Subcutaneous adipose tissue (tissue), 4 donors: ENCODE data around the gene PFKL. TPM values are rescaled to one million over a fixed set of nuclear protein-coding genes. Genes with fewer than 3 reads are reported as not detected.

Experiments
- total RNA-seq, 4 donors: library from RNA; depleted of rRNA; stranded (reverse); fragments of >200 nt; gene quantifications; one replicate each; pipeline ENCODE4 v1.1.0, GENCODE V29; 2016
- TF ChIP-seq, protein P1 (sequence below): fragments of 450-650 bp; IDR thresholded peaks from one replicate; pipeline ENCODE4 v1.5.1; 2016; ENCODE audit warnings: low read depth, mild to moderate bottlenecking, control low read depth, antibody characterized with exemption, moderate library complexity

The PFKL gene
- total RNA-seq, 4 donors from 2014 or later: 51.0 to 177 (median 77.3) TPM

DNA sequence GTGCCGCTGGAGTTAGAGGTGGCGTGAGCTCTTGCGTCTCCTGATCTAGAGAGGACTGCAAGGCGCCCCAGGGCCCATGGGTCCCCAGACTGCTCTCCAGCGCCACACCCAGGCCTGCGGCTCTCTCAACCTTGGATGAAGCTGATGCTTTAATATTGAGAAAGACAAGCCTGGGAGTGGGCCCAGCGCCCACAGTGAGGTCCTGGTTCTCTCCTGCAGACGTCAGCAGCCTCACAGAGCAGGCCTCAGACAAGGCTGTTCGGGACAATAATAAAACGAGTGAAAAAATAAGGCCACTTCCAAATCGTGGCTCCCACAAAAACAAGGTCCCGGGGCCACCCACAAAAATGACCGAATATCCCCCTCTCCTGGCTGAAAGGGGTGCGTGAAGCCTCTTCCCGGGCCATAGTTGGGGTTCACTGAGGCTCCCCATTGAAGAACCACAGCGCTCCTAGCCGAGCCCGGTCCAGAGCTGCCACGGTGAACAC lies 32.2 kb upstream of the PFKL start:
- TF ChIP-seq, protein P1, sequence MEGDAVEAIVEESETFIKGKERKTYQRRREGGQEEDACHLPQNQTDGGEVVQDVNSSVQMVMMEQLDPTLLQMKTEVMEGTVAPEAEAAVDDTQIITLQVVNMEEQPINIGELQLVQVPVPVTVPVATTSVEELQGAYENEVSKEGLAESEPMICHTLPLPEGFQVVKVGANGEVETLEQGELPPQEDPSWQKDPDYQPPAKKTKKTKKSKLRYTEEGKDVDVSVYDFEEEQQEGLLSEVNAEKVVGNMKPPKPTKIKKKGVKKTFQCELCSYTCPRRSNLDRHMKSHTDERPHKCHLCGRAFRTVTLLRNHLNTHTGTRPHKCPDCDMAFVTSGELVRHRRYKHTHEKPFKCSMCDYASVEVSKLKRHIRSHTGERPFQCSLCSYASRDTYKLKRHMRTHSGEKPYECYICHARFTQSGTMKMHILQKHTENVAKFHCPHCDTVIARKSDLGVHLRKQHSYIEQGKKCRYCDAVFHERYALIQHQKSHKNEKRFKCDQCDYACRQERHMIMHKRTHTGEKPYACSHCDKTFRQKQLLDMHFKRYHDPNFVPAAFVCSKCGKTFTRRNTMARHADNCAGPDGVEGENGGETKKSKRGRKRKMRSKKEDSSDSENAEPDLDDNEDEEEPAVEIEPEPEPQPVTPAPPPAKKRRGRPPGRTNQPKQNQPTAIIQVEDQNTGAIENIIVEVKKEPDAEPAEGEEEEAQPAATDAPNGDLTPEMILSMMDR: no peak

DNA sequence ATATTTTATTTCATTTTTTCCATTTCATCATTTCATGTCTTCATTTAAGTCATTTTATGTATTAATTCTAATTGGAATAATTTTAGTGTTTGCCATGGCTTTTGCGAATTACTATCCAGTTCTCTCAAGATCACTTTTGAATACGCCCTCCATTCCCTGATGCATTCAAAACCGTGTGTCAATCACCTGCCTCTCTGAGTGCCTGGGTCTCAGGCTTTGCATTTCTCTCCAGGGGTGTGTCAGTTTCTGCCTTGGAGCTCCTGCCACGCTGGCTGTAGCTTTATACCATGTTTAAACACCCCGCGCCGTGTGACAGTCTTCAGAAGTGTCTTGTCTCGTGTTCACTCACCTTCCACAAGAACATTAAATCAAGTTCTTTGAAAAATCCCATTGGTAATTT lies 30.8 kb upstream of the PFKL start:
- TF ChIP-seq, protein P1: no peak

DNA sequence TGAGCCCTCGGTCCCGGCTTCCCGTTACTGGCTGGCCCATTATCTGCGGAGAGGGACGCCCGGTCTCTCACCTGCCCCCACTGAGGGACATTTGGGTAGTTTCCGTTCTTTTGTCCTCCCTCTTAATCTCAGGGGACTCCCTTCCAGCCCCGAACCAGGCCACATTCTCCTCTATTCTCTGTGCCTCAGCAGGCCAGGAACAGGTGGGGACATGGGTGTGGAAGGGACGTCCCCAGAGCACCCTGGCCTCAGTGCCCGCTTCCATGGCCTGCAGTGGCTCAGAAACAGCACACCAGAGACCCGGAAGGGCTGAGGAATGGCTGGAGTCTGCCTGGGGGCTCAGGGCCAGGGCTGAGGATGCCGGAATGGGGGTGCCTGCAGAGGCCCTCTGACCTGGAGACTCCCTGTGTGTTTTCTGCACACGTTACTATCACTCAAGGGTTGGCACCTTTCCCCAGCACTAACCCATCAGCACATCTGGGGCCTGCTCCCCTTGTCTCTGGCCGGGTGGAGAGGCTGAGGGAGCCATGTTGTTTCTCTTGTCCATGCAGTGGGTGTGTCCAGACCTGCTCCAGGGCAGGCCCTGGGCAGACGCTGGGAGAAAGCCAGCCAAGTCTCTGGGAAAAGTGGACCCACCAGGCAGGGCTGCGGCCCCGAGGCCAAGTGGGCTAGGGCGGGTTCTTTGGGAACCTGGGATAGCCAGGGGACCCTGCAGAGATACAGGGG lies 28.1 kb upstream of the PFKL start:
- TF ChIP-seq, protein P1: no peak

DNA sequence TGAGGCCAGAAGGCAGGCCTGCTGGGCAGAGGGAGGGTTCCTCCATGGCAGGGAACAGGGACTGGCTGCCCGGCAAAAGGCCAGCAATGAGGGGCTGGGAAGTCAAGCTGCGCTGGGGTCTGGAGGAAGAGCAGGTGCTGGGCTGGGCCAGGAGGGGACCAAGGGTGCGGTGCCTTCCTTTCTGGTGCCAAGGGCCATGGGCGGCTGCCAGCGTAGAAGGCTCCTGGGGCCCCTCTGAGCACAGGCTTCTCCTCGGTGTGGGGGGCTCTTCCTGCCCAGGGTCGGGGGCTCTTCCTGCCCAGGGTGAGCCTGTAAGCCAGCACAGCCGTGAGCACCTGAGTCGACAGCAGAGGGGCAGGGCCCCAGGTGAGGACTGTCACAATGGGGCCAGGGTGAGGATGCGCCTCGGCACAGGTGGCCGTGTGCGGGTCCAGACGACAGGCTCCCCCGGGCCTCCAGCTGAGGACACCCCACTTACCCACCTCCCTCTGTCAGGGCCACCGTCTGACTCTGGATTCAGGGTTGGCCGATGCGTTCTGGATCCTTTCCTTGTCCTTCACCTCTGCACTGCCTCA lies 27.5 kb upstream of the PFKL start:
- TF ChIP-seq, protein P1: no peak

DNA sequence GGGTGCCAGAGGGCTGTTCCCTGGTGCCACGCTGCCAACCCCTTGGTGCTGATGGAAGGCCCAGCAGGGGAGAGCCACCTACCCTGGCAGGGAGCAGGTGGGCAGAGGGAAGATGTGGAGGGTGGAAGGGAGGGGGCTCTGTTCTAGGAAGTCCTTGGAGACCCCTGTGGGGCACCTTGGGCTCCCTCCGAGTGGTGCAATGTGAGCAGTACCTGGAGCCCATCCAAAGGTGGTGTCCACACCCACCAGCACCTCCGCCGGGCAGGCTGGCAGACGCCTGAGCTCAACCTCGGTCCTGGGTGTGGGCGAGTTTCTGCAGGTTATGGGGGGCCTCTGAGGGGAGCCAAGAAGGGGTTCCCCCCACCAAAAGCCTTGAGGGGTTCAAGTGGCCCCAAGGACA lies 26.8 kb upstream of the PFKL start:
- TF ChIP-seq, protein P1: no peak

DNA sequence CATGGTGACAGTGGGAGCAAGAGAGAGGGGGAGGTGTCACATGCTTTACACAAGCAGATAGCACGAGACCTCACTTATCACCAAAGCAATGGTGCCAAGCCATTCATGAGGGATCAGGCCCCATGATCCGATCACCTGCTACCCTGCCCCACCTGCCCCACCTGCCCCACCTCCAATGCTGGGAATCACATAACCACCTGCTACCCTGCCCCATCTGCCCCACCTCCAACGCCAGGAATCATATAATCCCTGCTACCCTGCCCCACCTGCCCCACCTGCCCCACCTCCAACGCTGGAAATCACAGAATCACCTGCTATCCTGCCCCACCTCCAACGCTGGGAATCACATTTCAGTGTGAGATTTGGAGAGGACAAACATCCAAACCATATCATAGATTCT lies 24.8 kb upstream of the PFKL start:
- TF ChIP-seq, protein P1: no peak

DNA sequence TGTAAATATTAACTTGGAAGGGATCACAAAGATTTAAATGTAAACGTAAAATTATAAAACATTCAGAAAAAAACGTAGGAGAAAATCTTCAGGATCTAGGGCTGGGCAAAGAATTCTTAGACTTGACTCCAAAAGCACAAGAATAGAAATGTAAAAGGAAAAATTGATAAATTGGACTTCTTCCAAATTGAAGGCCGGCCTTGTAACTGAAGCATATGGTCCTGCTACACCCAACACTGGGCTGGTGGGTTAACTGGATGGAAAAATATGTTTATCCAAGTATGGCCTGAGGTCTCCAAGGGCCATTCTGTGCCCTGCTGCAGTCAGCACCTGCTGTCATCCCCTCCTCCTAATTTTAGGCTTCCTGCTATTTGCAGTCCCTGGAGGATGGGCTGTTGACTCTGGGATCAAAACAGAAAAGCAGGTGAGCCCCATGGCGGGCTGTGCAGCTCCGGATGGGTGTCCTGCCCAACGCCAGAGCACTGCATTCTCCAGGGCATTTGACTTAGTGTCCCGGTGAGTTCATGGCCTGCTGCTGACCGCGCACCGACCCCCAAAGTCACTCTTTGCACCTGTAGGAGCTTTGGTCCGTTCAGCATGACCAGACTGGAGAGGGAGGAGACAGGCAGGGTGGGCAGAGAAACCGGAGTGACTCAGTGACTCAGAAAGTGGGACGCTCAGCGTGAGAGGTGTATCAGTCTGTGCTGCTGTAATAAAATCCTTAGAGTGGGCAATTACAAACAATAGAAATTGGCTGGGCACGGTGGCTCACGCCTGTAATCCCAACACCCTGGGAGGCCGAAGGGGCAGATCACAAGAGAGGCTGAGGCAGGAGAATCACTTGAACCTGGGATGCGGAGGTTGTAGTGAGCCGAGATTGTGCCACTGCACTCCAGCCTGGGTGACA lies 20.2 kb upstream of the PFKL start:
- TF ChIP-seq, protein P1: no peak
